IMR-90 (cell line): ENCODE measurements around the gene CKB. TPM values are rescaled to one million over a fixed set of nuclear protein-coding genes. Genes with fewer than 3 reads are reported as not detected.

ENCODE experiments used
- ATAC-seq: fragments of 200-7000 bp; cut with Tn5 transposase; 2 replicates; pipeline ENCODE4 v1.9.1; 2020; ENCODE audit warnings: low read depth, mild to moderate bottlenecking, moderate library complexity
- BruUV-seq: library from RNA; stranded (reverse); fragments of 400-500 nt; replicated peaks from 2 replicates; lab custom pipeline; 2021; lab: Mats Ljungman, UMichigan
- CTCF ChIA-PET: fragments of 300-600 bp; formaldehyde crosslinking; extraction: SDS; loops from one replicate; lab custom pipeline; 2021; ENCODE audit warnings: antibody characterized with exemption; lab: Yijun Ruan, JAX
- POLR2A ChIA-PET: fragments of 300-600 bp; sonication (Branson Sonifier 250); formaldehyde crosslinking; loops from one replicate; lab custom pipeline; 2022; ENCODE audit warnings: antibody characterized with exemption; ENCODE audit not compliant: unreplicated experiment; lab: Charles Lee
- DNase-seq: peaks from one replicate; pipeline ENCODE4 v3.0.0; 2013
- H2AFZ ChIP-seq: replicated peaks from 2 replicates; pipeline ENCODE3; 2013; ENCODE audit warnings: low read length, mild to moderate bottlenecking; ENCODE audit not compliant: poor library complexity
- H2AK5ac ChIP-seq: 2 replicates; pipeline ENCODE4 v1.6.1; 2013; ENCODE audit warnings: low read depth, low read length, inconsistent platforms
- H2AK9ac ChIP-seq: replicated peaks from 2 replicates; pipeline ENCODE3; 2013; ENCODE audit warnings: mild to moderate bottlenecking, low read depth, low read length, moderate library complexity; ENCODE audit not compliant: poor library complexity
- H2BK120ac ChIP-seq: 2 replicates; pipeline ENCODE4 v1.6.1; 2013; ENCODE audit warnings: low read depth, low read length, inconsistent platforms
- H2BK15ac ChIP-seq: 3 replicates; pipeline ENCODE4 v1.6.1; 2013; ENCODE audit warnings: low read depth, low read length, inconsistent platforms
- H2BK20ac ChIP-seq: 2 replicates; pipeline ENCODE4 v1.6.1; 2013; ENCODE audit warnings: low read depth, mild to moderate bottlenecking, inconsistent platforms, low read length, moderate library complexity
- H2BK5ac ChIP-seq: 2 replicates; pipeline ENCODE4 v1.6.1; 2013; ENCODE audit warnings: mild to moderate bottlenecking, low read depth, low read length, inconsistent platforms; ENCODE audit not compliant: poor library complexity, severe bottlenecking
- H3K14ac ChIP-seq: replicated peaks from 2 replicates; pipeline ENCODE4 v1.6.1; 2013; ENCODE audit warnings: low read depth, low read length, inconsistent platforms
- H3K18ac ChIP-seq: 2 replicates; pipeline ENCODE4 v1.6.1; 2013; ENCODE audit warnings: low read depth, low read length, control low read depth
- H3K23ac ChIP-seq: 2 replicates; pipeline ENCODE4 v1.6.1; 2013; ENCODE audit warnings: low read depth, low read length, inconsistent platforms
- H3K27ac ChIP-seq: 2 replicates; pipeline ENCODE4 v1.5.1; 2013; ENCODE audit warnings: mild to moderate bottlenecking, control low read depth, low read length; ENCODE audit not compliant: insufficient read depth
- H3K27me3 ChIP-seq: 2 replicates; pipeline ENCODE4 v1.6.1; 2013; ENCODE audit warnings: low read length; ENCODE audit not compliant: control insufficient read depth, insufficient read depth
- H3K36me3 ChIP-seq: 2 replicates; pipeline ENCODE4 v1.6.1; 2013; ENCODE audit warnings: low read length, mixed read lengths; ENCODE audit not compliant: control insufficient read depth, insufficient read depth
- H3K4ac ChIP-seq: 2 replicates; pipeline ENCODE4 v1.6.1; 2013; ENCODE audit warnings: low read depth, low read length, inconsistent platforms
- H3K4me1 ChIP-seq: 2 replicates; pipeline ENCODE4 v1.6.1; 2013; ENCODE audit warnings: low read length, mixed read lengths; ENCODE audit not compliant: control insufficient read depth, insufficient read depth
- H3K4me2 ChIP-seq: 2 replicates; pipeline ENCODE4 v1.6.1; 2013; ENCODE audit warnings: low read depth, mild to moderate bottlenecking, control low read depth, low read length, moderate library complexity
- H3K4me3 ChIP-seq: 2 replicates; pipeline ENCODE4 v1.5.1; 2013; ENCODE audit warnings: low read depth, mild to moderate bottlenecking, control low read depth, low read length, moderate library complexity; ENCODE audit not compliant: insufficient read depth
- H3K56ac ChIP-seq: 2 replicates; pipeline ENCODE4 v1.6.1; 2013; ENCODE audit warnings: low read length, inconsistent platforms; ENCODE audit not compliant: insufficient read depth; ENCODE audit errors: extremely low read depth
- H3K79me1 ChIP-seq, 2 experiments: 2 replicates each; pipeline ENCODE4 v1.6.1; 2013; ENCODE audit warnings: low read length in 2 of 2, inconsistent platforms in 1 of 2, low read depth in 1 of 2
- H3K9ac ChIP-seq: 2 replicates; pipeline ENCODE4 v1.6.1; 2013; ENCODE audit warnings: low read depth, low read length, control low read depth
- H3K9me1 ChIP-seq: 2 replicates; pipeline ENCODE4 v1.6.1; 2013; ENCODE audit warnings: low read length, inconsistent platforms; ENCODE audit not compliant: insufficient read depth
- H3K9me3 ChIP-seq: 2 replicates; pipeline ENCODE4 v1.6.1; 2013; ENCODE audit warnings: low read length; ENCODE audit not compliant: control insufficient read depth, insufficient read depth
- H4K20me1 ChIP-seq: 2 replicates; pipeline ENCODE4 v1.6.1; 2013; ENCODE audit warnings: low read length, inconsistent platforms; ENCODE audit not compliant: insufficient read depth
- H4K5ac ChIP-seq: 2 replicates; pipeline ENCODE4 v1.6.1; 2013; ENCODE audit warnings: mild to moderate bottlenecking, low read depth, low read length, control low read depth
- H4K8ac ChIP-seq, 2 experiments: 2 replicates each; pipeline ENCODE4 v1.6.1; 2013; ENCODE audit warnings: low read depth in 2 of 2, low read length in 2 of 2, control low read depth in 1 of 2, inconsistent platforms in 1 of 2
- H4K91ac ChIP-seq: 2 replicates; pipeline ENCODE4 v1.6.1; 2013; ENCODE audit warnings: low read depth, low read length, inconsistent platforms; ENCODE audit not compliant: insufficient read depth
- CHD1 ChIP-seq: IDR thresholded peaks from 2 replicates; pipeline ENCODE4 v1.6.1; 2012; ENCODE audit warnings: low read depth, low read length, improper control_type of control experiment
- MAZ ChIP-seq: IDR thresholded peaks from 2 replicates; pipeline ENCODE4 v1.6.1; 2012; ENCODE audit warnings: low read depth, mild to moderate bottlenecking, low read length, improper control_type of control experiment, moderate library complexity, borderline replicate concordance
- POLR2A ChIP-seq: IDR thresholded peaks from 2 replicates; pipeline ENCODE4 v1.6.1; 2012; ENCODE audit warnings: mild to moderate bottlenecking, low read depth, low read length
- RFX5 ChIP-seq: IDR thresholded peaks from 2 replicates; pipeline ENCODE4 v1.8.0; 2012; ENCODE audit warnings: low read depth, mild to moderate bottlenecking, low read length, moderate library complexity
- WGBS, 2 experiments: methylation state at CpG; one replicate each; pipeline versions ENCODE4 v1.1.5 to v1.1.7; 2013; ENCODE audit warnings: missing lambda C conversion rate in 2 of 2; ENCODE audit not compliant: insufficient read length in 1 of 2; ENCODE audit errors: extremely low coverage in 2 of 2; 5-methylcytosine and 5-hydroxymethylcytosine counted together
- dilution Hi-C: fragments of 300-500 bp; cut with HindIII; formaldehyde crosslinking; loops from one replicate; pipeline ENCODE4 v1.14.3; 2018; ENCODE audit warnings: low sequenced_read_pairs; ENCODE audit not compliant: unreplicated experiment
- in situ Hi-C: fragments of 300-500 bp; cut with MboI; formaldehyde crosslinking; loops from 3 replicates; pipeline ENCODE4 v1.14.3; 2019; ENCODE audit warnings: low sequenced_read_pairs, inconsistent platforms, mixed read lengths
- intact Hi-C: fragments of 100-400 bp; cut with micrococcal nuclease; formaldehyde crosslinking; loops from 2 replicates; pipeline ENCODE4 v1.10.0; 2022
- polyA plus RNA-seq, 3 experiments: library from polyadenylated mRNA; depleted of rRNA; stranded (reverse); fragments of >200 nt; gene quantifications; 2 replicates each; pipeline ENCODE4 v1.2.3, GENCODE V29; 2012; ENCODE audit warnings: low replicate concordance in 1 of 3
- total RNA-seq: library from RNA; depleted of rRNA; stranded (reverse); fragments of >200 nt; gene quantifications from 2 replicates; pipeline ENCODE4 v1.2.3, GENCODE V29; 2012

Gene CKB
- total and polyA plus RNA-seq, 2 of the 4 experiments (the other 2 are of a cell fraction): 17.7 to 82.6 TPM

GRCh38 chr14:103476631-103477030 lies 46.0 kb downstream of the CKB start:
- Histone ChIP-seq H4K91ac (no peak overlapping the region), H3K36me3 (peaks cover 38% of the 10 kb centered on the region)
- POLR2A ChIA-PET: no interaction called here

More at GRCh38 chr14:103476631-103477030, 46.0 kb downstream of the CKB start:
- Histone ChIP-seq H2AK5ac (no peak overlapping the region), H3K4me1 (no peaks in the 10 kb centered on the region), H3K79me1 (peaks cover 20 to 38% of the 10 kb centered on the region in 2 experiments), H4K8ac (no peak overlapping the region), H2AFZ (no peak overlapping the region), H3K27me3 (no peaks in the 10 kb centered on the region), H2BK120ac (no peak overlapping the region), H3K27ac (no peak overlapping the region), H4K5ac (no peak overlapping the region), H3K14ac (no peak overlapping the region), H3K9me1 (peaks cover 7% of the 10 kb centered on the region), H3K9me3 (no peaks in the 10 kb centered on the region), H3K9ac (no peak overlapping the region), H2BK20ac (no peak overlapping the region), H3K56ac (no peak overlapping the region), H3K4ac (no peak overlapping the region), H3K23ac (no peak overlapping the region), H2BK15ac (no peak overlapping the region), H3K18ac (no peak overlapping the region), H4K20me1 (no peaks in the 10 kb centered on the region; the same call in none of the 2 replicates), H2AK9ac (no peak overlapping the region), H3K4me2 (no peak overlapping the region), H2BK5ac (no peak overlapping the region), H3K4me3 (no peak overlapping the region)
- CTCF ChIA-PET: no interaction called here
- WGBS, 2 experiments: 92% methylated on average over 2 of the region's 5 CpGs; no CpG with 5 or more reads in 1 of the 2 experiments
- in situ Hi-C loops (no loop called here), intact Hi-C loops (no loop called here), dilution Hi-C loops (no loop called here)
- BruUV-seq: no TSS peak
- no peak for TF ChIP-seq RFX5
- no peak for TF ChIP-seq POLR2A
- TF ChIP-seq MAZ: no peak
- TF ChIP-seq CHD1: no peak
- ATAC-seq: no peak
- no peak for DNase-seq
